WTC11 (cell line): ENCODE data around the gene RAI1. TPM values are rescaled to one million over a fixed set of nuclear protein-coding genes. Genes with fewer than 3 reads are reported as not detected.

Source experiments
- ATAC-seq: fragments of 200-7000 bp; cut with Tn5 transposase; 2 replicates; pipeline ENCODE4 v1.10.0; 2021; ENCODE audit warnings: mild to moderate bottlenecking, moderate library complexity
- CTCF ChIA-PET: fragments of 300-600 bp; sonication (Branson Sonifier 250); formaldehyde crosslinking; loops from one replicate; lab custom pipeline; 2021; ENCODE audit warnings: antibody characterized with exemption; lab: Charles Lee
- POLR2A ChIA-PET: fragments of 350-600 bp; sonication (Branson Sonifier 250); formaldehyde crosslinking; loops from one replicate; lab custom pipeline; 2021; ENCODE audit warnings: antibody characterized with exemption; lab: Charles Lee
- DNase-seq: peaks from one replicate; pipeline ENCODE4 v3.0.0; 2021; ENCODE audit warnings: low spot score
- H3K27ac Mint-ChIP-seq: 2 replicates; pipeline ENCODE4 v1.8.0; 2021; ENCODE audit warnings: mixed read lengths
- H3K27me3 Mint-ChIP-seq: 2 replicates; pipeline ENCODE4 v1.8.0; 2021; ENCODE audit warnings: low read depth, mild to moderate bottlenecking, moderate library complexity, mixed read lengths
- H3K36me3 Mint-ChIP-seq: 2 replicates; pipeline ENCODE4 v1.8.0; 2021; ENCODE audit warnings: mixed read lengths
- H3K4me1 Mint-ChIP-seq: 2 replicates; pipeline ENCODE4 v1.8.0; 2022; ENCODE audit warnings: mixed read lengths
- H3K4me3 Mint-ChIP-seq: 2 replicates; pipeline ENCODE4 v1.8.0; 2021; ENCODE audit warnings: mild to moderate bottlenecking, moderate library complexity, mixed read lengths
- H3K9me3 Mint-ChIP-seq: 2 replicates; pipeline ENCODE4 v1.8.0; 2021; ENCODE audit warnings: mixed read lengths
- CREM ChIP-seq: sonication (generic); formaldehyde crosslinking; IDR thresholded peaks from 2 replicates; pipeline ENCODE4 v1.8.1; 2022; ENCODE audit warnings: mild to moderate bottlenecking, missing genetic modification reagents, moderate library complexity
- ESRRA ChIP-seq: sonication (generic); formaldehyde crosslinking; IDR thresholded peaks from 2 replicates; pipeline ENCODE4 v1.8.1; 2022; ENCODE audit warnings: mild to moderate bottlenecking, missing genetic modification reagents, borderline replicate concordance
- ETV6 ChIP-seq: sonication (generic); formaldehyde crosslinking; IDR thresholded peaks from 2 replicates; pipeline ENCODE4 v1.8.1; 2022; ENCODE audit warnings: mild to moderate bottlenecking, missing genetic modification reagents
- FOXK1 ChIP-seq: sonication (generic); formaldehyde crosslinking; IDR thresholded peaks from 2 replicates; pipeline ENCODE4 v1.8.0; 2022; ENCODE audit warnings: mild to moderate bottlenecking, moderate library complexity, missing genetic modification reagents
- FOXP1 ChIP-seq: sonication (generic); formaldehyde crosslinking; IDR thresholded peaks from 2 replicates; pipeline ENCODE4 v1.8.0; 2022; ENCODE audit warnings: missing genetic modification reagents, mild to moderate bottlenecking, moderate library complexity, borderline replicate concordance
- GABPB1 ChIP-seq: sonication (generic); formaldehyde crosslinking; IDR thresholded peaks from 2 replicates; pipeline ENCODE4 v1.8.1; 2023; ENCODE audit warnings: mild to moderate bottlenecking, missing genetic modification reagents
- GRHL2 ChIP-seq: fragments of 250-450 bp; sonication (Bioruptor Pico); IDR thresholded peaks from 2 replicates; pipeline ENCODE4 v1.8.0; 2022; ENCODE audit warnings: mild to moderate bottlenecking, moderate library complexity; ENCODE audit not compliant: insufficient replicate concordance, severe bottlenecking
- JAZF1 ChIP-seq: fragments of 250-450 bp; sonication (Bioruptor Pico); IDR thresholded peaks from 2 replicates; pipeline ENCODE4 v1.9.0; 2021; ENCODE audit warnings: moderate library complexity, mild to moderate bottlenecking, inconsistent platforms
- JUN ChIP-seq: sonication (generic); formaldehyde crosslinking; IDR thresholded peaks from 2 replicates; pipeline ENCODE4 v1.8.0; 2023; ENCODE audit warnings: mild to moderate bottlenecking, missing genetic modification reagents
- MYBL2 ChIP-seq: sonication (generic); formaldehyde crosslinking; IDR thresholded peaks from 2 replicates; pipeline ENCODE4 v1.8.1; 2023; ENCODE audit warnings: mild to moderate bottlenecking, moderate library complexity, missing genetic modification reagents
- NFE2L1 ChIP-seq: sonication (generic); formaldehyde crosslinking; IDR thresholded peaks from 2 replicates; pipeline ENCODE4 v1.8.1; 2023; ENCODE audit warnings: missing genetic modification reagents
- NR1H2 ChIP-seq: sonication (generic); formaldehyde crosslinking; IDR thresholded peaks from 2 replicates; pipeline ENCODE4 v1.9.0; 2021; ENCODE audit warnings: mild to moderate bottlenecking, moderate library complexity, missing genetic modification reagents
- PREB ChIP-seq: sonication (generic); formaldehyde crosslinking; IDR thresholded peaks from 2 replicates; pipeline ENCODE4 v1.8.1; 2022; ENCODE audit warnings: mild to moderate bottlenecking, missing genetic modification reagents, moderate library complexity, borderline replicate concordance
- RELA ChIP-seq: sonication (generic); formaldehyde crosslinking; IDR thresholded peaks from 2 replicates; pipeline ENCODE4 v1.8.1; 2022; ENCODE audit warnings: missing genetic modification reagents, mild to moderate bottlenecking, borderline replicate concordance
- SOX15 ChIP-seq: fragments of 250-450 bp; sonication (Bioruptor Pico); IDR thresholded peaks from 2 replicates; pipeline ENCODE4 v1.9.0; 2021; ENCODE audit warnings: mild to moderate bottlenecking
- TEAD4 ChIP-seq: sonication (generic); formaldehyde crosslinking; IDR thresholded peaks from 2 replicates; pipeline ENCODE4 v1.8.0; 2022; ENCODE audit warnings: mild to moderate bottlenecking, missing genetic modification reagents
- ZBTB43 ChIP-seq: sonication (generic); formaldehyde crosslinking; IDR thresholded peaks from 2 replicates; pipeline ENCODE4 v1.8.1; 2023; ENCODE audit warnings: mild to moderate bottlenecking, missing genetic modification reagents
- ZNF121 ChIP-seq: sonication (generic); formaldehyde crosslinking; IDR thresholded peaks from 2 replicates; pipeline ENCODE4 v1.8.0; 2023; ENCODE audit warnings: missing genetic modification reagents
- ZNF317 ChIP-seq: sonication (generic); formaldehyde crosslinking; IDR thresholded peaks from 2 replicates; pipeline ENCODE4 v1.8.1; 2023; ENCODE audit warnings: low read depth, mild to moderate bottlenecking, moderate library complexity, missing genetic modification reagents, borderline replicate concordance
- ZNF671 ChIP-seq: fragments of 250-450 bp; sonication (Bioruptor Pico); IDR thresholded peaks from 2 replicates; pipeline ENCODE4 v1.8.0; 2021; ENCODE audit warnings: mild to moderate bottlenecking
- total RNA-seq: library from RNA; stranded (reverse); gene quantifications from 3 replicates; pipeline ENCODE4 v1.2.3, GENCODE V29; 2021
- TF ChIP-seq, protein P1 (sequence below): sonication (generic); formaldehyde crosslinking; IDR thresholded peaks from 2 replicates; pipeline ENCODE4 v1.8.0; 2022; ENCODE audit warnings: missing genetic modification reagents
- TF ChIP-seq, protein P2 (sequence below): sonication (generic); formaldehyde crosslinking; conservative IDR thresholded peaks from 2 replicates; pipeline ENCODE4 v1.8.1; 2023; ENCODE audit warnings: mild to moderate bottlenecking, low read depth, missing genetic modification reagents, moderate library complexity

The RAI1 gene
- total RNA-seq, 1 experiment from 2014 or later: 12.7 TPM

- TF ChIP-seq SOX15 (CRISPR knock-in tag): no peak
- TF ChIP-seq, protein P1, sequence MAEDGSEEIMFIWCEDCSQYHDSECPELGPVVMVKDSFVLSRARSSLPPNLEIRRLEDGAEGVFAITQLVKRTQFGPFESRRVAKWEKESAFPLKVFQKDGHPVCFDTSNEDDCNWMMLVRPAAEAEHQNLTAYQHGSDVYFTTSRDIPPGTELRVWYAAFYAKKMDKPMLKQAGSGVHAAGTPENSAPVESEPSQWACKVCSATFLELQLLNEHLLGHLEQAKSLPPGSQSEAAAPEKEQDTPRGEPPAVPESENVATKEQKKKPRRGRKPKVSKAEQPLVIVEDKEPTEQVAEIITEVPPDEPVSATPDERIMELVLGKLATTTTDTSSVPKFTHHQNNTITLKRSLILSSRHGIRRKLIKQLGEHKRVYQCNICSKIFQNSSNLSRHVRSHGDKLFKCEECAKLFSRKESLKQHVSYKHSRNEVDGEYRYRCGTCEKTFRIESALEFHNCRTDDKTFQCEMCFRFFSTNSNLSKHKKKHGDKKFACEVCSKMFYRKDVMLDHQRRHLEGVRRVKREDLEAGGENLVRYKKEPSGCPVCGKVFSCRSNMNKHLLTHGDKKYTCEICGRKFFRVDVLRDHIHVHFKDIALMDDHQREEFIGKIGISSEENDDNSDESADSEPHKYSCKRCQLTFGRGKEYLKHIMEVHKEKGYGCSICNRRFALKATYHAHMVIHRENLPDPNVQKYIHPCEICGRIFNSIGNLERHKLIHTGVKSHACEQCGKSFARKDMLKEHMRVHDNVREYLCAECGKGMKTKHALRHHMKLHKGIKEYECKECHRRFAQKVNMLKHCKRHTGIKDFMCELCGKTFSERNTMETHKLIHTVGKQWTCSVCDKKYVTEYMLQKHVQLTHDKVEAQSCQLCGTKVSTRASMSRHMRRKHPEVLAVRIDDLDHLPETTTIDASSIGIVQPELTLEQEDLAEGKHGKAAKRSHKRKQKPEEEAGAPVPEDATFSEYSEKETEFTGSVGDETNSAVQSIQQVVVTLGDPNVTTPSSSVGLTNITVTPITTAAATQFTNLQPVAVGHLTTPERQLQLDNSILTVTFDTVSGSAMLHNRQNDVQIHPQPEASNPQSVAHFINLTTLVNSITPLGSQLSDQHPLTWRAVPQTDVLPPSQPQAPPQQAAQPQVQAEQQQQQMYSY (CRISPR knock-in tag): peak; percentile 70
These were observed 22.1 kb downstream of the RAI1 start (continued) for GRCh38 chr17:17703140-17703919.

DNA sequence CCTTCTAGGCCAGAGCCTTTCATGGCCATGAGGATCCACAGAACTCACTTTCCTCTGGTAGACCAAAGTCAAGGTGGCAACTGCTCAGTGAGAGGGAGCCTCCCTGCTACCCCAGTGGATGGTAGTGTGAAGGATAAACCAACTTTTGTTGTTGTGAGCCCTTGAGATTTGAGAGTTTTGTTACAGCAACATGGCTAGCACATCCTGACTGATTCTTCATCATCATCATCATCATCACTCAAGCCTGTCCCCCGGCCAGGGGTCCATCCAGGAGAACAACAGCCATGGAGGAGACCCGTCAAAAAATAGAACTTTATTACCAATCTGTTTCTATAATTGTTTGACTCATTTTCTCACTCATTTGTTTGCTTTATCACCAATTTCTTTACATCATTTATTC is 23.7 kb downstream of the RAI1 start:
- no peaks in the 10 kb centered on the region for H3K36me3 Mint-ChIP-seq
- no peak for DNase-seq
- H3K27ac Mint-ChIP-seq: no peak overlapping the region
- no peak for TF ChIP-seq NR1H2 (CRISPR knock-in tag)
- no peak for TF ChIP-seq ZNF317 (CRISPR knock-in tag)
- no peak for TF ChIP-seq ZNF121 (CRISPR knock-in tag)
- TF ChIP-seq JUN (CRISPR knock-in tag): no peak
- no peak for TF ChIP-seq GABPB1 (CRISPR knock-in tag)
- TF ChIP-seq FOXP1: no peak
- no peak for TF ChIP-seq ETV6
- TF ChIP-seq CREM: no peak
- TF ChIP-seq FOXK1 (CRISPR knock-in tag): no peak
- TF ChIP-seq MYBL2 (CRISPR knock-in tag): no peak
- no peak for TF ChIP-seq NFE2L1
- no peak for TF ChIP-seq ZNF671 (CRISPR knock-in tag)
- TF ChIP-seq, protein P2, sequence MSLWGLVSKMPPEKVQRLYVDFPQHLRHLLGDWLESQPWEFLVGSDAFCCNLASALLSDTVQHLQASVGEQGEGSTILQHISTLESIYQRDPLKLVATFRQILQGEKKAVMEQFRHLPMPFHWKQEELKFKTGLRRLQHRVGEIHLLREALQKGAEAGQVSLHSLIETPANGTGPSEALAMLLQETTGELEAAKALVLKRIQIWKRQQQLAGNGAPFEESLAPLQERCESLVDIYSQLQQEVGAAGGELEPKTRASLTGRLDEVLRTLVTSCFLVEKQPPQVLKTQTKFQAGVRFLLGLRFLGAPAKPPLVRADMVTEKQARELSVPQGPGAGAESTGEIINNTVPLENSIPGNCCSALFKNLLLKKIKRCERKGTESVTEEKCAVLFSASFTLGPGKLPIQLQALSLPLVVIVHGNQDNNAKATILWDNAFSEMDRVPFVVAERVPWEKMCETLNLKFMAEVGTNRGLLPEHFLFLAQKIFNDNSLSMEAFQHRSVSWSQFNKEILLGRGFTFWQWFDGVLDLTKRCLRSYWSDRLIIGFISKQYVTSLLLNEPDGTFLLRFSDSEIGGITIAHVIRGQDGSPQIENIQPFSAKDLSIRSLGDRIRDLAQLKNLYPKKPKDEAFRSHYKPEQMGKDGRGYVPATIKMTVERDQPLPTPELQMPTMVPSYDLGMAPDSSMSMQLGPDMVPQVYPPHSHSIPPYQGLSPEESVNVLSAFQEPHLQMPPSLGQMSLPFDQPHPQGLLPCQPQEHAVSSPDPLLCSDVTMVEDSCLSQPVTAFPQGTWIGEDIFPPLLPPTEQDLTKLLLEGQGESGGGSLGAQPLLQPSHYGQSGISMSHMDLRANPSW: no peak
- no peak for TF ChIP-seq PREB (CRISPR knock-in tag)
- no peak for TF ChIP-seq ESRRA (CRISPR knock-in tag)
- no peak for TF ChIP-seq GRHL2 (CRISPR knock-in tag)
- no peak for TF ChIP-seq RELA (CRISPR knock-in tag)
- TF ChIP-seq JAZF1 (CRISPR knock-in tag): no peak
- no peak for TF ChIP-seq ZBTB43 (CRISPR knock-in tag)
- TF ChIP-seq TEAD4 (CRISPR knock-in tag): no peak
- TF ChIP-seq, all 79 proteins: peak for 0
- CTCF ChIA-PET: interaction anchor here (0.6 kb wide), 1 partner anchor 468 kb away, joined by 3 read pairs; the partner anchor contains the start of gene FLCN
- no peak for ATAC-seq
- Mint-ChIP-seq H3K4me3 (no peak overlapping the region), H3K9me3 (no peaks in the 10 kb centered on the region), H3K4me1 (peaks cover 40% of the 10 kb centered on the region), H3K27me3 (peaks cover 99% of the 10 kb centered on the region)
- POLR2A ChIA-PET: no interaction called here
